HFF-Myc (cell line): ENCODE measurements around the gene RPE.

ENCODE experiments used
- DNase-seq: peaks from one replicate; pipeline ENCODE4 v3.0.0-alpha.2; 2011; ENCODE audit warnings: low read depth; ENCODE audit errors: extremely low read depth
- H3K4me3 ChIP-seq: replicated peaks from 2 replicates; pipeline ENCODE4 v1.5.1; 2011; ENCODE audit warnings: low read depth, mild to moderate bottlenecking, control low read depth, low read length
- TF ChIP-seq, protein P1 (sequence below): IDR thresholded peaks from 2 replicates; pipeline ENCODE4 v1.5.1; 2012; ENCODE audit warnings: mild to moderate bottlenecking, low read depth, low read length, control low read depth; ENCODE audit errors: missing control alignments

The RPE gene

DNA sequence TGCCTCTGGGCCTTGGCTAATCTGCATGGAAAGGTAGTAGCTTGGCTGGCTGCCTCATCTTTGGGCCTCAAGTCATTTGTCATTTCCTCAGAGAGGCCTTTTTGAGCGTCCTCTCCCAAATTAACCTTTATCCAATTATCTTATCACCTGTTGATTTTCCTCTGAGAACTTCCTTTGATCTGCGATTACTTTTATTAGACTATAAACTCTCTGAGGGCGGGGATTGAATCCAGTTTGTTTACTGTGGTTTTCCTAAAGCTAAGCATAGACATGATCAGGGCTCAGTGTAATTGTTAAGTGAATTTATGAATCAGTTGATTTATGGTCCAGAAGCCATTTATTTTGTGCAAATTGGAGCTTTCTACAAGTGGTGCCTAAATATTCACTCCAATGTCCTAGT, 7.5 kb downstream of the RPE start:
- H3K4me3 ChIP-seq = no peak overlapping the region
- TF ChIP-seq, protein P1, sequence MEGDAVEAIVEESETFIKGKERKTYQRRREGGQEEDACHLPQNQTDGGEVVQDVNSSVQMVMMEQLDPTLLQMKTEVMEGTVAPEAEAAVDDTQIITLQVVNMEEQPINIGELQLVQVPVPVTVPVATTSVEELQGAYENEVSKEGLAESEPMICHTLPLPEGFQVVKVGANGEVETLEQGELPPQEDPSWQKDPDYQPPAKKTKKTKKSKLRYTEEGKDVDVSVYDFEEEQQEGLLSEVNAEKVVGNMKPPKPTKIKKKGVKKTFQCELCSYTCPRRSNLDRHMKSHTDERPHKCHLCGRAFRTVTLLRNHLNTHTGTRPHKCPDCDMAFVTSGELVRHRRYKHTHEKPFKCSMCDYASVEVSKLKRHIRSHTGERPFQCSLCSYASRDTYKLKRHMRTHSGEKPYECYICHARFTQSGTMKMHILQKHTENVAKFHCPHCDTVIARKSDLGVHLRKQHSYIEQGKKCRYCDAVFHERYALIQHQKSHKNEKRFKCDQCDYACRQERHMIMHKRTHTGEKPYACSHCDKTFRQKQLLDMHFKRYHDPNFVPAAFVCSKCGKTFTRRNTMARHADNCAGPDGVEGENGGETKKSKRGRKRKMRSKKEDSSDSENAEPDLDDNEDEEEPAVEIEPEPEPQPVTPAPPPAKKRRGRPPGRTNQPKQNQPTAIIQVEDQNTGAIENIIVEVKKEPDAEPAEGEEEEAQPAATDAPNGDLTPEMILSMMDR = no peak
- no peak for DNase-seq

DNA sequence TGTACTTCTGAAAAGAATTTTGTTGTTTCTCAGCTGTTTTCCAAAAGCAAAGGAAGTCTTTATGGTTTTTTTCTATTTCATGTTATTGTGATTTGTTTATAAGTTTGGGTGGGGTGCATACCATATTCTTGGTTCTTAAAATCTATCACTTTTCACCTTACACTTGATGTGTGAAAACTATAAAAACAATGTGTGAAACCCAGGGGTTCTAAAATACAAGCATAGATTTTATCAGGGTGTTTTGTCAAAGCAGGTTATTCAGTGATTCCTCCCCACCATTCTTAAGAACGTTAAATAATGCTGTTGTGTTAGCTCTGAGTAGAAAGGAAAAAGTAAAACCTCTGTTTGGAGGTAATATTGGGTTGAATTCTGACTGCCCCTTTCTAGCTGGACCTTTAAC, 17.7 kb downstream of the RPE start:
- no peak for DNase-seq
- TF ChIP-seq, protein P1 = no peak
- H3K4me3 ChIP-seq = no peak overlapping the region

DNA sequence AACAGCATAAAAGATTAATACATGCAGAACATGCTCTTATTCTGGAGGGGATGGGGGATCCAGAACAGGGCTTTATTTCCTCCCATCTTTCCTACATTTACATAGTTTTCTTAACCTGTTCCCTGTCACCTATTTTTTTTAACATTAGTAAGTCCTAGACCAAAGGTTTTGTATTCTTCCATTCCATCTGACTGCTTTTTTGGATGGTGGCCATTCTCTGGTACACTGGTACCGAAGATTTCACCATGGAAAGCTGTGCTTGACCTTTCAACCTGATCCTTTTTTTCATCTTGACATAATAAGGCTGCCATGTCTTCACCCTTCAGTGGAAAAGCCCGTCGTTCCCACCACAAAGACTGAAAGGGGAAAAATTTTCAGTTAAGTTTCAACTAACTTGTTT, 20.4 kb downstream of the RPE start:
- TF ChIP-seq, protein P1 = no peak
- no peak overlapping the region for H3K4me3 ChIP-seq
- no peak for DNase-seq

DNA sequence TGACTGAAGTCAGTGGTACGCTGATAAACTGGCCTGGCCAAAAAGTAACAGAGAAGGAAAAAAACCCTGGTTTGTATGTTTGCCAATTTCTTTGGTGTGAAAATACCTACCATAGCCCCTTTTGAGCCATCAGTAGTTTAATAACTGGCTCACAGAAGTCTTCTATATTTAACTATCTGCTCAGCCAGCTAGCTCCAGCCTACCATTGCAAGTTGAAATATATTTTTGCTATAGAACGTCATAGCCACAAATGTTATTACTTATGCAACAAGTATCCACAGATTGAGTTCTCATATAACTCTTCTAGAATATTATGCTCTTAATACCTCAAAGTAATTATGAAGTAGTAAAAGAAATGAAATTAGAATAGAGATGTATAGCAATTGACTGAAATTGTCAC, 25.2 kb downstream of the RPE start:
- no peak overlapping the region for H3K4me3 ChIP-seq

DNA sequence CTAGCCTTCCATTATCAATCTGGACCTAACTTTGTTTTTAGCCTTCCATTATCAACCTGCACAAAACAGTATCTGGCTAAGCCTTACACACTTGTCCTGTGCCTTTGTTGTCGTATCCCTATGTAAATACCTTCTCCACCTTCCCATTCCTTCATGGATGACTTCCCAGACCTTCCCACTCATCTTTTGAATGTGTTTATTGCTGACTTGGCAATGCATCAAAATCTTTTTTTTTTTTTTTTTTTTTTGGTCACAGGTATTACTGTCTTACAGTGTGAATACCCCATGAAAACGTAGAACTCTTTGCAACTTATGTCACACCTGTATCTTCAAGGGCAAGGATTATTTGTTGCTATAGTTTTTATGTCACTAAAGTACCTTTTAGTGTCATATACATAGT, 25.7 kb downstream of the RPE start:
- TF ChIP-seq, protein P1 = no peak
- no peak overlapping the region for H3K4me3 ChIP-seq
- DNase-seq = no peak

More for the DNA sequence above, 25.2 kb downstream of the RPE start:
- TF ChIP-seq, protein P1 = no peak
- DNase-seq = no peak

DNA sequence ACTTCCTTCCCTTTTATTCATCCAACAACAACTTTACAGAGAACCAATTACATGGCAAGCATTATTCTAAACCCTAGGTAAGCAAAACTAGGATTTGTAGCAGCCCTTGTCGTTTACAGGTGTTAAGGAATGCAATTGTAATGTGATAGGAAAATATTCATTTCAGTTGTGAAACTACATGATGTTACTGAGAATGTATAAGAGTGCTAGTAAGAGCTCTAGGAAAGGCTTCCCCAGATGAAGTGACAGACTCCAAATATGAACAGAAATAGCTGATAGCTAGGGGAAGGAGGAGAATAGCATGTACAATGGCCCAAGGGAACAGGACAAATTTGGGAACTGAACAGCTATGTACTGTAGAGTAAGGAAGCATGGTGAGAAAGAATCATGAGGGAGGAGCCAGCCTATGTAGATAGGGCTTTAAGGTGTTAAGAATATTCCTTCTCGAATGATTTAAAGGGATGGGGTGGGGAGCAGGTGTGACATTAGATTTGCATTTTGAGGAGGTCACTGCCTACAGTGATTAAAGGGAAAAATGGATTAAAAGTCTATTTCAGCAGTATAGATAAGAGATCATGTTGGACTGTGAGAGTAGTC, 31.7 kb downstream of the RPE start:
- TF ChIP-seq, protein P1 = no peak
- no peak overlapping the region for H3K4me3 ChIP-seq
- no peak for DNase-seq

DNA sequence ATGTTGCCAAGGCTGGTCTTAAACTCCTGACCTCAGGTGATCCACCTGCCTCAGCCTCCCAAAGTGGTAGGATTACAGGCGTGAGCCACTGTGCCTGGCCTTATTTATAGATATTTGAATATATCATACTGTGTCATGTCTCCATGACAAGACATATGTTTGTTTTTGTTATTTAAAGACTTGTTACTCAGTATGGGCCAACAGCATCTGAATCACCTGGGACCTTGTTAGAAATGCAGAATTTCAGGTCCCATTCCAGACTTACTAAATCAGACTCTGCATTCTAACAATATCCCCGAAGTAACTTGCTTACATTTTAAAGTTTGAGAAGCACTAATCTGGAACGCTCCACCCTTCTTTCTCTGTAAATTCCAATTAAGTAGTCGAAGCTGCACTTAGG, 33.2 kb downstream of the RPE start:
- no peak for DNase-seq
- no peak overlapping the region for H3K4me3 ChIP-seq
- TF ChIP-seq, protein P1 = no peak
